Hematopoietic multipotent progenitor cell treated with erythropoietin and hydrocortisone succinate and interleukin-3 and kit ligand, for 17 days (in vitro differentiated cells): ENCODE measurements around the gene PRAC1.

Source experiments
- DNase-seq: peaks from one replicate; pipeline ENCODE4 v3.0.0-alpha.2; 2015; ENCODE audit warnings: low spot score

PRAC1 gene

DNA sequence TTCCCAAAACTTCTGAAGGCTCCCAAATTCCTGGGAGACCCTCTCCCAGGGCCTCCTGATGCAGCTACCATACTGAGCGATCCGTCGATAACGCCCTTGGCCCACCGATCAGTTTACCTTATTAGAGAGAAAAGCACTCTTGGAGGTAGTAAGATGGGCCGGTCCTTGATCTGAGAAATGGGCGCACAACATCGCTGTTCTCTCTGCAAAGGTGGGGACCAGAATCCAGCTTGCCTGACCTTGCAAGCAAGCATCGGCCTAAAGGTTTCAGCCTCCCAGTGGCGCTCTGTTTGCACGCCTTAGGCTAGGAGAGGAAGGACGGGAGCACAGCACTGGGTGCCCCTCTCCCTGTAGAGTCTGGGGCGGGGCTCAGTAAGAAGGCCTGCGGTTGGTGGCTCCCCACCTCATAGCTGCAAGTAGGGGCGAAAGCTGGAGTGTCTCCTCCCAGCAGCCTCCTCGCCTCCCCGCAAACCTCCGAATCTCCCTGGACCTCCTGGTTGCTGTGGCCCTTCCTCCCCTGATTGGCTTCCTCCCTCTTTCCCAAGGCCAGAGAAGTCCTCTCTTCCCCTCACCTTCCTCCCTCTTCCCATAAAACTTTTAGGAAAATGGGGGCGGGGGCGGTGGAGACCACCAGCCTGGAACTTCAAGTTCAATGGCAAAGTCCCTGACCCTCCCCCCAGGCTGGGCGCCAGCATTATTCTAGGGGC lies at the start of gene PRAC1:
PRAC1 (minus strand) TSS at position 318 of the 707 bp plus-strand sequence; CDS start at position 192, 126 bp downstream.
- DNase-seq, result no peak

DNA sequence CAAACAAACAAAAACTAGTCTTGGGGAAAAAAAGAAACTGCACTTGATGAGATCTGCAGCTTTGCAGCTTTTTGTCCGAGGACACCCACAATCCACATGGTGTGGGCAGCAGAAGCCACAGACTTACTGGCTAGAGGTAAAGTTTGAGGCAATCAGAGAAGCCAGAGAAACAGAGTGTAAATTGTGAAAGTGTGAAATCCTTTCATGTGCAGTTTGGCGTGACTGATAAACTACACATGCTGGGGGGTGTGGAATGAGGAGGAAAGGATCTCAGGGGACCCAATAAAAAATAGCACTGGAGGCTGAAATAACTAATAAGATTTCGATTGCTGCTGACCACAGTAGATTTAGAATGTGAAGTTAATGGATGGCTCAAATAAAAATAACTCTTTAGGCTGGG lies 48.6 kb upstream of the PRAC1 start:
- no peak for DNase-seq

DNA sequence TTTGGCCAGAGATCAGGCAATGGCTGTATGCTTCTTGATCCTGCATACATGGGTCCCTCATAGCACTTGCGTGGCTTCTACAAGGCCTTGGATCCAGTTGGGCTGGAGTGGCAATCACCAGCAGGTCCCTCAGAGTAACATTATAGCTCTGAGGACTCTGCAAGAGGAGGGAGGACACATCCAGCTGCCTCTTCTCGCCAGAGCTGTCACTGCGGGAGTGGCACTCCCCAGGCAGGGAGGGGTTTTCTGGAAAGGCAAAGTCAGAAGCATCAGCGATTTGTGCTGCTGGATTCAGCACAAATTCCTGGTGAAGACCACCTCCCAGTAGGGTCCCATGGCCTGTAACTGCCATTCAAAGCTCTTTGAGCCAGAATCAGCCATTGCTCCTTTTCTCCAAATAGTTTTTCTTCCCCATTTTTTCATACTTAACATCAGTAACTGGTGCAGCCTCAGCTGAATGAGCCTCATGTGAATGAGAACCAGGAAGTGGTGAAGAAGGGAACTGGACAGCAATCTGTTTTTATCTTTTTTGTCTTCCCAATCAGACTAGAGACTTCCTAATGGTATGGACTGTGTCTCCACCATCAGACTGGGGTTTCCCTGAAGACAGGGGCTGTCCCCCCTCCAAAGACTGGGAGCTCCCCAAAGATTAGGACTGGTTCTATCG lies 46.8 kb upstream of the PRAC1 start:
- DNase-seq, result no peak

DNA sequence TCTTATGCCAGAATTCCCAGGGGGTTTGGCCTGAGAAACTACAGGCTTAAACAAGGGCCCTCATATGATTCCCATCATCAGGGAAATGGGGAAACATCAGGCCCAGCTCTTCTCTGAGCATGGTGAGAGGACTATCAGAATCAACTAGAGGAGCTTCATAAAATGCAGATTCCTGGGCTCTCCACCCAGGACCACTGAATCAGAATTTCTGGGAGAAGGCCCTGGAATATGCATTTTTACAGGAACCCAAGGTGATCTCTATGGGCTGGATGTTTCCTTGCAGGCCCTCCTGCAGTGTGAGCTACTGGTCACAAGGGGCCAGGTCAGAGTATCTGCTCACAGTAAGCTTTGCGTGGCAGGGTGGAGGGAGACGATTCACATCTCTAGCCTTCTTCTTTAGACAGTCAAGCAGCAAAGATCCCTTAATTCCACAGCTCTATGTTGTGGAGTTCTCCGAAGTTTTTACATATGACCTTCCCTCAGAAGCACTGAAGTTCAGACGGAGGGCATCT lies 45.0 kb upstream of the PRAC1 start:
- DNase-seq, result no peak

DNA sequence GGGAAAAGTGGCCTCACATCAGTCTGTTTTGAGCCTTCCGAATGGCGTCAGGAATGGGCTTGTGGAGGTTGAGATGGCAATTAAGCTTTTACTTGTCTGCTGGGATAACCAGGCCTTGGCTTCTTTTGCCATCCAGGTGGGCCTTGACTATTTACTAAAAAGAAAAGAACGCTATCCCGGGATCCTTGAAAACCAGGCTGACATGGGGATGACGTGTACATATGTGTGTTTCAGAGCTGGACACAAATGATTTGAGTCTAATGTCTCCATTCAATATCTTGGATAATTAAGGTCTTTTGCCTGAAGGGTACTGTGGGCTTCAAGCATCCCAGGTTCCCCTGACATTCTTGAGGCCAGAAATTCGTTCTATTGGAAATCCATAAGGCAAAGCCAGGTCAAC lies 38.8 kb upstream of the PRAC1 start:
- DNase-seq, result no peak

DNA sequence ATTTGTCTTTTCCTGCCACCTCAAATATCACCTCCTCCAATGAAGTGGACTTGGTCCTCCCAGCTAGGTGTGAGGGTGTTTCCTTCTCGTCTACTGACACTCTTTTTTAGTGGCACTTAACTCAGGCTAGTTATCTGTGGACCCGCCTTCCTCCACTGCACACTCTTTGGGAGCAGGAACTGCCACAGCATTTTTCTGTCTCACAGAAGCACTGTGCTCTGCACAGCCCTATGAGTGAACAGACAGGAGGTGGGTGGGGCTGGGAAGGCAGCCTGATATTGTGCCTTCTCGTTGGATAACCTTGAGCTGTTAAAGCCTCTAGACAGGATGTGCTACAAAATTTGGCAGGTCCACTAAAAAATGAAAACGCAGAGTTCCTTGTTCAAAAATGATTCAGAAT lies 38.1 kb upstream of the PRAC1 start:
- DNase-seq, result no peak

DNA sequence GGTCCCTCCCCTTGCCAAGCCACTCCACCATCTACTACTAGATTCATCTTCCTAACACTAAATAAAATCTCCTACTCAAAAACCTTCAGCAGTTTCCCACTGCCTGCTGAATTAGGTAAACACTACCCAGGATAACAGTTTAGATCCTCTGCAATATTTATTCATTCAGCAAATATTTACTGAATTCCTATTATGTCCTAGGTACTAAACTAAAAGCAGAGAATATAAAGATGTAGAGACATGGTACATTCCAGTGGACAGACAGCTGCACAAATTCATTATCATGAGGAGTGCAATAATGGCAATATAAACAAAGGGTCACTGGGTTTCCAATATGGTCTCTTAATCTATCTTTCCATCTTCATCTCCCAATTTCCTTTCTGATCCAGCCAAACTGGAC lies 37.0 kb upstream of the PRAC1 start:
- no peak for DNase-seq

DNA sequence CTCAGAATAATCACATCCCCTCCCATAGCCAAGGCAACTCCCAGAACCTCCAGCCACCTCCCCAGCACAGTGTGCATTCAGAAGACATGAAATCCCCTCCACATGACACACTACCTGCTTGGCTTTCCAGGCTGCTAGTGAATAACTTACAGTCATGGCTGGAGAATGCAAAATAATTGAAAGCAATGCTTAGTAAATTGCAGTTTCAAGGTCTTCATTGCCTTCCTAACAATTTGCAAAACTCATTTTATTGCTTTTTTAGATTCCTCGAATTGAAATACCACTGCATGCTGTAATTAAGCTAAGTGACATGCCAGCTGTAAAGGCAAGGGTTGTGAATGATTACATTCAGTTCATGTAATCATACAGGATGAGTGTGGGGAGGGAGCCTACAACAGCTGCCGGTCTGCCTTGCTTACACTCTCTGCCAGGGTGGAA lies 35.2 kb upstream of the PRAC1 start:
- no peak for DNase-seq

DNA sequence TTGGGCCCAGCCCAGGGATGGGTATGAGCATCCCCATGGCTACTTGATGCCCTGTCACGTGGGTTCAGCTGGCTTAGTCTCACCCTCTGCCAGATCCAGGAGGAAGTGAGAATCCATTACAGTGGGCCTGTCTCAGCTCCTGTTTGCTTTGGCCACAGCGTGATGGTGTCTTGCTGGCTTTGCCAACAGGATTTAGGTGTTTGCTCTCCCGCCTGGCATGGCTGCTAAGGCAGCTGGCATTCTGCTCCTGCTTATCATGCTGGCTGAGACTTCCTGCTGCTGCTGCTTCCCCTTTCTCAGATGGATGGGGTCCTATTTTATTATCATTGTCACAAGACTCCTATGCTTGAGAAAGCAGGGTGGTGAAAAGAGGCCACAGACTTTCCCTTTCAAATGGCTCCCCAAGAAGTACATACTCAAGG lies 34.5 kb upstream of the PRAC1 start:
- no peak for DNase-seq

DNA sequence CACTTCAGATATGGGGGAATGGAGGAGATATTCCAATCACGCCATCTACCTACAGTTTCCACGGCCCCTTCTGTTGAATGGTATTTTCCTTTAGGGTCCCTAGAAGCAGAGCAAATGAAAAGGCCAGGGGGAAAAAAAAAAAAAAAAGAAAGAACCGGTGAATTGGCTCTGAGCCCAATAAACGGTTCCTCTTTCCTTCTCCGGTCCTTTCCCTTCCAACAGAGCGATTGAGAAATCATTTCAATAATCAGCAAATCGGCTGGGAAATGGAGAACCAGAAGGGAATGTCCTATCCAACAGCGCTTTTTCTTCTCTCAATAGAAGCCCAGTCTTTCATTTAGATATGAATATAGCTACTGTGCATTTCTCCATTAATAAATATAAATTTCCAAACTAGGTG lies 33.0 kb upstream of the PRAC1 start:
- no peak for DNase-seq

DNA sequence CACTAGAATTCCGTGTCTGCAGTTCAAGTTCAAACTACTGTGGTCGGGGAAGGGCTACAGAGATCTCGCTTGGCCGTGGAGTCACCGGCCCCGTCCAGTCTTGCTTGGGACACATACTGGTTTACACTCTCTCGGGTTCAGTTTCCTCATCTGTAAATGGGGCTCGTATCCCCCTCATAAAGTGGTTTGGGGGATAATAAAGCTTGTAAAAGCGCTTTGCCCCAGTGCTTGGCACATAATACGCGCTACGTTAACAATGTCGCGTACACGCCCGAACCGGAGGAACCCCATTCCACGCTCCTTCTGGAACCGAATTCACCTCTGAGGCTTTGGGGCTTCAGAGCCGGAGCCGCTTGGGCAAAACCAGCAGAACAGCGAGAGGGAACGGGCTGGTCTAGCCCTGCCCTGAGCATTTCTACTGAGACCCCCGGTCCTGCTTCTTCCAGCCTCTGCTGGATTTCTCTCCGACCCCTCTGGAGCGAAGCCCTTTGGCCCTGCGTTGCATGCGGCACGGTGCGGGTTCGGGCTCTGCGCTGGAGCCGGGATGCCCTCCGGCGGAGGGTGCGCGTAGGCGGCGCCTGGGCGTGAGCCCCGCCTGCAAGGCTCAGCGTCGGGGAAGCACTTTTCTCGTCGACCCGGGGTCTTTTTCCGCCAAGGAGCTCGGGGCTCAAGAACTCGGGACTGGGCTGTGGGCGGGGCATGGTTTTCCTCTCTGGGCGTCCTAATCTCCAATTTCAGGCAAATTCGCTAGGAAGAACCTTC lies 32.4 kb upstream of the PRAC1 start:
- DNase-seq, result no peak

DNA sequence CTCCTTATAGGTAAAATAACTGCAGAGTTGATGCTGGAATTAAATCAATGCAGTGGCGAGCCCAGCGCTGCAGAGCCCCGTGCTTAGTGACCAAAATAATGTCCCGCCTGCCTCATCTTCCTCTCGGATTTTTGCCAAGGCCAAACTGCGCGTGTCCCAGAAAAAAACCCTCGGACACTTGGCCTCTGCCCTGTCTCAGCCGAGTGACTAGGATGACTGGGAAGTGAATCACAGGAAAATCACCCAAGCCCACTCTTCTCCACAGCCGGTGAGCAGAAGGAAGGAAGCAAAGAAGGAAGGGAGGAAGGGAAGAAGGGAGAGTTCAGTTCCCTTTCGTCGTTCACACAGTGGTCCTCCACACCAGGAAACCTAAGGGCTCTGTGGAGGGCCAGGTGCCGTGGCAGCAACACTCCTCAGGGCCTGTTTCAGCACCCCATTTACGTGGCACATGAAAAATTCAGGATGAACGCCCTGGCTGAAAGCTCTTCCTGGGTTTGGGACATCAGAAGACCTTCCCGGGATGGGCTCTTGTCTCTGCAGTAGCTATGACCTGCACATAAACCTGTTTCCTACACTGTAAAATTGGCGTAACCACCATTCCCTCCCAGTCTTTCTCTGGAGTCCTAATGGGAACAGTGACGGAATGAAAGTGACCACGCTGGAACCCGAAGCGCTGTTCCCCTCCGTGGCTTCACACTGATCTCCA lies 31.6 kb upstream of the PRAC1 start:
- no peak for DNase-seq

DNA sequence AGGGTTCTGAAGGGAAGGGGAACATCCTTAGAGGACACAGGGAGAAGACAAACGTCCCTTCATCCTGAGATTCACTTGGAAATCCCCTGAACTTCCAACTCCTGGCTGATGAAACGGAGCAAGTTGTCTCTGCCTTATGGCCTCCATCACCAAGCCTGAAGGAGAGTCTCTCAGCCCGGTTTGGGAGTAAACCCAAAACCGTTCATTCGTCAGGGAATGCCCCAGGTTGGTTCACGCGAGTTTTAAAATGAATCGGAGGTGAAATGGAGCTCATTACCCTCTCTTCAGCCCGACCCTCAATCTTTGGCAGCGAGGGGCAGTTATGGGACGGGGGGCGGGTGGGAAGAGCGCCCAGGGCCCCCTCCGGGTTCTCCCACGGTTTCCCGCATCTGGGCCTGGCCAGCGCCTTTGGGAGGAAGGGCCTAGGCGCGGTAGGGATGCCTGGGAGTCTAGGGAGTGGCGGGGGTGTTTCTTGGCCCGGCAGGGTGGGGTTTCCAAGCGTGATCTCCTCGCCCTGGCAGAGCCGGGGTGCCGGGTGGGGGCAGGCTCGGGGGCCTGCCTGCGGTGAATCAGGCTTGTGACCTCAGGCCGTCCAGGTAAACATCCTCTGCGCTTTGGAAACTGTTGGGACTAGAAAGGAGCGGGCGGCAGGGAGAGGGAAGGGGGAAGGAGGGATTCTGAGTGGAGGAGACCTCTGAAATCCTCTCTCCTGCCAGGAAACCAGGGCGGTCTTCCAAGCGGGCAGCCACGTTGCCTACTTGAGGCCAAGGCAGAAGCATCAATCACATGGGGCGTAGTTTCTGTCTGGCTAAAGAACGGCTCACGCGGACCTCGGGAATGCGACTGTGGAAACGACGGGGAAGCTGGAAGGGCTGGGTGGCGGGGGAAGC lies 30.3 kb upstream of the PRAC1 start:
- no peak for DNase-seq

DNA sequence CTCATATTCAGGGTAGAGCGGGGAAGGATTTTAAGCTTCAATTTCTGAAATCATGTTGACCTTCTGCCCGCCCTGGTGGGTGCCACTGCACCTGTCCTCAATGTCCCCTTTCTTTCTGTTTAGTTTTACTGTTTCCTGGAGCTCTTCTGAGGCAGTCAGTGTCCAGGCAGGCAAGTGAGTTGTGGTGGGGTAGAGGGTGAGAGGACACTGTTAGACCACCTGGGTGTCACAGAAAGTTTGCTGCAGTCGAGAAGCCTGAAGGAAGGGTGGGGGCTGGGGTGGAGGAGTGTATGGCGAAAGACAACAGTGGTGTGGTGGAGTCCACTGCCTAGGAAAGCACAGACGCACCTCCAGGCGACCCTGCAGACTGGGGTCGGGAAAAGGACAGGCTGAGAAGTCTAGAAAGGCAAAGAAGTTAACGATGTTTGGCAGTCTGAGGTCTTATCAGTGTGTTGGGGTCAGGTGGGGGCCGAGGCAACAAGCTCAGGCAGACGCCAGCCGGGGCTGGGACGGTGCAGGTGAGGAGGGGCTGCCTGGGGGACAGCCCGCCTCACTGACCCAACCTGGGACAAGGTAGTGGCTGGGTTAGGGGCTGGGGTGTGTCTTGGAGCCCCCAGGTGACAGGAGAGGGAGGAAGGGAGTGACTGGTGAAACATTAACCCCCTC lies 29.5 kb upstream of the PRAC1 start:
- DNase-seq, result no peak

DNA sequence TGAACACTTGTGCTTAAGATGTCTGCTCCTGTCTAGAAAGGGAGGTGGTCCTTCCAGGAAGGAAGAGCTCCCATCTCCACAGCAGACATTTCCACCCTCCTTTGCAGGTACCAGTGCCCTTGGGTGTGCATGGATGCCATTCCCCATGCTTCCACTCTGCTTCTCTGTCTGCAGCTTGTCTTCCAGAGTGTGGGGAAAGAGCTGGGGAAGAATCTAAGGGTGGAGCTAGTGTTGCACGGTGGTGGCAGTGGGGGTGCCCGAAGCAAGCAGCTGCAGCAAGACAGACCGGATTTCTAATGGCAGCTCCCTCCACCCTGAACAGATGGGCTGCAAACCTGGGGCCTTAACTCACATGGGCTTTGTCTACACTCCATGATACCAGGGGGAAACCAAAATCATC lies 28.9 kb upstream of the PRAC1 start:
- DNase-seq, result no peak

DNA sequence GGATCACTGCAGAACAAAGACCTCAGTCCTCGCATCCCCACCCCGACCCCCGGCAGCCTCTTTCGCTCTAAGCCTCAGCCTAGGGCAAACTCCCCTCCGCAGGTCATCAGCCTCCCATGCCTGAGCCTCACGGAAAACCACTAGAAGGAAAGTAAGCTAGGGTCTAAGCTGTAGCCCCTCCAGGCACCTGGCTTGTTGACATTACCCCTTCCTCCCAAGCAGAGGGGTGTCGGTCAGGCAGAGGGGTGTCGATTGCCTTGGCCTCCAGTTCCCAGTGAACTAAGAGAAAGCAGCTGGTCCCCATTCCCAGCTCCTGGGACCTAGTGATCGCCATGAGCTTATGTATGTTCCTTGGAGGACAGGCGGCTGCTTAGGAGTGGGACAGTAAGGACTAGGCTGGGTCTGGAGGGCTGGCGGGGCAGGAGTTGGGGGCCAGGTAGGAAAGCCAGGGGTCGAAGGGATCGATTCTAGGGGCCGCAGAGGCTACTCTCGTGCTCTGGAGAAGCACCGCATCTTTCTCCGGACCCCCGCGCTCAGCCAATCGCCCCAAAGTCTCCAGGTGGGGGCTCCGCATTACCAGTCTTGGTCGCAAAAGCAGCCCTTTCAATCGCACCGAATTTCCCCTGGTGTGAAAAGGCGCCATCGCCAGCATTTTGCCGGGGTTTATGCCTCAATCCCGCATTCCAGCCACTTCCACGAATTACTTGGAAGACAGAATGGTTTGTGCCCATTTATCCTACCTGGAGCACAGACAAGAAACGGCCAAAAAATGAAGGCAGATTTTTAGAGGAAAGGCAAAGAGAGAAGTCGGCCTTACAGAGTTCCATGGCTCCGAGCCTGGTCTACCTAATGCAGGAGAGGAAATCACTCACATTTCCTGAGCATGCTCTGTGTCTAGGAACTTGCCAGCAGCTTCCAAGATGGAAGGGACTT lies 27.6 kb upstream of the PRAC1 start:
- no peak for DNase-seq

DNA sequence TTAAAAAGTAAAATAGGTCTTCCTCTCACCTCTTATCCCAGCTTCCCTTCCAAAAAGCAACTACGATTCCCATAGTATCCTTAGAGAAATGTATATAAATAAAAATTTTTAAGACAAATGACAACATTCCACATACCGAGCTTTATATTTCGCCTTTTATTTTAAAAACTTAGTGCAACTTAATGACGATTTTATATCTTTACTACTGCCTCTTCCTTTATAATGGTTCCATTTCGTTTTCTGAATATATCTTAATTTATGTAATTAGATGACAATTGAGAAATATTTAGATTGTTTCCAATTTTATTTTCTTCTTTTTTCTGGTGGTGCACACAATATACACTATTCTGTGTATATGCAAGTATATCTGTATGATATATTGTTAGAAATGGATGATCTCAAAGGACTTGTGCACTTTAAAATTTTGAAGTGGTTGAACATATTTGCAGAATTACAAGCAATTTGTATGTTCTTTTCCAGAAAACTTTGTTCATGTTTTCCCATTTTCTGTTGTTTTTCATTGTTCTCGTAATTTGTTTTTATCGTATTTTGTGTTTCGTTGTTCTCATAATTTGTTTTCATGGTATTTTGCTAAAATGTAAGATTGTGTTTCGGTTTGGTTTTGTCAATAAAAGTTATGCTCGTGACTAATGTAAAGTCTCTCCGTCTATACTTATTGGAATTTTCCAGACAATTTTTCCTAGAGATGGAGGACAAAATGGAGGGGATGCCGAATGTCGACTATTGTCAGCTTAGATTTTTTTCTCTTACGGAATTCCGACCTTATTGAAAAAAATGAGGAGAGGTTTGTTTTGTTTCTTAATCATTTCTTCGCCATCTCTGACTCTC lies 26.6 kb upstream of the PRAC1 start:
- DNase-seq, result no peak
